SK-N-SH (cell line): ENCODE measurements around the gene TSSK3. TPM values are rescaled to one million over a fixed set of nuclear protein-coding genes. Genes with fewer than 3 reads are reported as not detected.

Experiments used
- CTCF ChIA-PET: fragments of 300-600, 350-600 bp; formaldehyde crosslinking; extraction: SDS; loops from one replicate; lab custom pipeline; 2021; lab: Yijun Ruan, JAX
- POLR2A ChIA-PET: fragments of 350-600 bp; sonication (Branson Sonifier 250); formaldehyde crosslinking; extraction: SDS; loops from one replicate; lab custom pipeline; 2020; ENCODE audit warnings: antibody characterized with exemption, inconsistent platforms; lab: Yijun Ruan, JAX
- DNase-seq: peaks from one replicate; pipeline ENCODE4 v3.0.0; 2012
- H2AFZ ChIP-seq: fragments of 200-600 bp; sonication (generic); 2 replicates; pipeline ENCODE4 v1.8.1; 2016; ENCODE audit warnings: antibody characterized with exemption, mild to moderate bottlenecking, low read depth
- H3F3A ChIP-seq: fragments of 200-600 bp; sonication (generic); replicated peaks from 2 replicates; pipeline ENCODE3; 2016; ENCODE audit warnings: antibody characterized with exemption, mild to moderate bottlenecking; ENCODE audit not compliant: insufficient read depth
- H3K27ac ChIP-seq, 2 experiments: fragments of 200-500 bp in 1 of 2; fragments of 200-600 bp in 1 of 2; sonication (Bioruptor generic) in 1 of 2; sonication (generic), shearing (Covaris generic) in 1 of 2; 2 replicates each; pipeline versions ENCODE4 v1.5.1 to v1.6.1; 2014 to 2016; ENCODE audit warnings: low read depth in 2 of 2, inconsistent platforms in 1 of 2, low read length in 1 of 2, mild to moderate bottlenecking in 1 of 2, mixed read lengths in 1 of 2
- H3K27me3 ChIP-seq: fragments of 200-600 bp; sonication (generic), shearing (Covaris generic); 2 replicates; pipeline ENCODE4 v1.6.1; 2016; ENCODE audit warnings: mixed run types; ENCODE audit not compliant: insufficient read depth
- H3K36me3 ChIP-seq, 2 experiments: fragments of 200-500 bp in 1 of 2; fragments of 200-600 bp in 1 of 2; sonication (Bioruptor generic) in 1 of 2; sonication (generic) in 1 of 2; replicated peaks in 1 of 2; 2 replicates each; pipeline versions ENCODE3 to v1.5.1; 2014 to 2016; ENCODE audit warnings: low read length in 1 of 2, mild to moderate bottlenecking in 1 of 2; ENCODE audit not compliant: insufficient read depth in 2 of 2, control insufficient read depth in 1 of 2
- H3K4me1 ChIP-seq, 2 experiments: fragments of 200-500 bp in 1 of 2; fragments of 200-600 bp in 1 of 2; sonication (Bioruptor generic) in 1 of 2; sonication (generic), shearing (Covaris generic) in 1 of 2; 2 replicates each; pipeline versions ENCODE4 v1.5.1 to v1.6.1; 2014 to 2016; ENCODE audit warnings: low read depth in 1 of 2, low read length in 1 of 2, mixed run types in 1 of 2; ENCODE audit not compliant: insufficient read depth in 2 of 2, control insufficient read depth in 1 of 2
- H3K4me2 ChIP-seq: fragments of 200-600 bp; sonication (generic), shearing (Covaris generic); 2 replicates; pipeline ENCODE4 v1.6.1; 2017; ENCODE audit warnings: mixed run types
- H3K4me3 ChIP-seq, 2 experiments: fragments of 200-500 bp in 1 of 2; fragments of 200-600 bp in 1 of 2; sonication (Bioruptor generic) in 1 of 2; sonication (generic), shearing (Covaris generic) in 1 of 2; 2 replicates each; pipeline versions ENCODE4 v1.5.1 to v1.8.1; 2014 to 2016; ENCODE audit warnings: low read depth in 2 of 2, inconsistent platforms in 1 of 2, low read length in 1 of 2, mild to moderate bottlenecking in 1 of 2, mixed read lengths in 1 of 2, moderate library complexity in 1 of 2
- H3K79me2 ChIP-seq: fragments of 200-600 bp; sonication (generic); 2 replicates; pipeline ENCODE4 v1.8.1; 2017; ENCODE audit warnings: mild to moderate bottlenecking; ENCODE audit not compliant: insufficient read depth
- H3K9ac ChIP-seq: fragments of 200-600 bp; sonication (generic); 2 replicates; pipeline ENCODE4 v1.6.1; 2017; ENCODE audit warnings: mixed run types
- H3K9me2 ChIP-seq: fragments of 200-600 bp; sonication (generic); 2 replicates; pipeline ENCODE4 v1.6.1; 2017; ENCODE audit warnings: mixed run types
- H3K9me3 ChIP-seq: fragments of 200-600 bp; sonication (generic); 2 replicates; pipeline ENCODE4 v1.6.1; 2017; ENCODE audit warnings: mixed run types, mild to moderate bottlenecking, moderate library complexity
- H4K20me1 ChIP-seq: fragments of 200-600 bp; sonication (generic); 2 replicates; pipeline ENCODE4 v1.6.1; 2017; ENCODE audit warnings: mild to moderate bottlenecking, mixed run types; ENCODE audit not compliant: insufficient read depth
- CTCF ChIP-seq: fragments of 200-600 bp; sonication (generic); IDR thresholded peaks from 2 replicates; pipeline ENCODE4 v1.6.1; 2017; ENCODE audit warnings: antibody characterized with exemption, mild to moderate bottlenecking, moderate library complexity
- FOSL2 ChIP-seq: IDR thresholded peaks from 2 replicates; pipeline ENCODE4 v1.4.0; 2012; ENCODE audit warnings: low read depth, mild to moderate bottlenecking, moderate library complexity, borderline replicate concordance
- FOXM1 ChIP-seq: IDR thresholded peaks from 2 replicates; pipeline ENCODE4 v1.4.0; 2012; ENCODE audit warnings: low read depth, mild to moderate bottlenecking
- MEF2A ChIP-seq: IDR thresholded peaks from 2 replicates; pipeline ENCODE4 v1.4.0; 2012; ENCODE audit warnings: low read depth, borderline replicate concordance
- MXI1 ChIP-seq: IDR thresholded peaks from 2 replicates; pipeline ENCODE4 v1.6.1; 2012; ENCODE audit warnings: mild to moderate bottlenecking, low read depth, low read length, improper control_type of control experiment
- TCF12 ChIP-seq: IDR thresholded peaks from 2 replicates; pipeline ENCODE4 v1.4.0; 2012
- TEAD4 ChIP-seq: IDR thresholded peaks from 2 replicates; pipeline ENCODE4 v1.4.0; 2012; ENCODE audit warnings: mild to moderate bottlenecking, borderline replicate concordance; ENCODE audit not compliant: insufficient read depth
- USF1 ChIP-seq: IDR thresholded peaks from 2 replicates; pipeline ENCODE4 v1.4.0; 2012; ENCODE audit warnings: low read depth, borderline replicate concordance
- YY1 ChIP-seq: IDR thresholded peaks from 2 replicates; pipeline ENCODE4 v1.4.0; 2012; ENCODE audit warnings: low read depth, mild to moderate bottlenecking
- WGBS: methylation state at CpG from one replicate; pipeline ENCODE4 v1.1.6; 2017; ENCODE audit warnings: low lambda C conversion rate; 5-methylcytosine and 5-hydroxymethylcytosine counted together
- polyA plus RNA-seq, 3 experiments: library from polyadenylated mRNA; depleted of rRNA; stranded (reverse); fragments of >200 nt; gene quantifications; 2 replicates each; pipeline ENCODE4 v1.2.3, GENCODE V29; 2012

The TSSK3 gene
- polyA plus RNA-seq, 1 of the 3 experiments (the other 2 are of a cell fraction), result 0.28 TPM

GRCh38 chr1:32339363-32339978 is 22.9 kb upstream of the TSSK3 start:
- 59% methylated on average over 4 of the region's 5 CpGs for WGBS
- Histone ChIP-seq H3K9ac (no peak overlapping the region), H3K4me3 (no peak overlapping the region), H3K27ac (no peak overlapping the region), H3K4me2 (no peak overlapping the region), H2AFZ (no peak overlapping the region), H3K9me2 (no peaks in the 10 kb centered on the region), H3F3A (no peaks in the 10 kb centered on the region), H3K4me1 (peaks cover 1 to 9% of the 10 kb centered on the region in 2 experiments; a peak in 2 of 4 replicates), H3K27me3 (no peaks in the 10 kb centered on the region), H3K9me3 (no peaks in the 10 kb centered on the region), H4K20me1 (peaks cover 6% of the 10 kb centered on the region), H3K79me2 (peaks cover 14% of the 10 kb centered on the region), H3K36me3 (no peaks in the 10 kb centered on the region)
- DNase-seq, result no peak
- ChIA-PET POLR2A (no interaction called here), CTCF (no interaction called here)
- TF ChIP-seq MEF2A (no peak), FOSL2 (peak; percentile 22; the same call in 1 of the 2 replicates), TCF12 (0 out of 2 replicates have a peak, but pooled peaks have one; percentile 11)

GRCh38 chr1:32341186-32341757 is 21.1 kb upstream of the TSSK3 start:
- no peak for DNase-seq
- Histone ChIP-seq H4K20me1 (no peaks in the 10 kb centered on the region), H3K9ac (no peak overlapping the region), H3K9me3 (no peaks in the 10 kb centered on the region), H3K4me2 (no peak overlapping the region), H3K27me3 (no peaks in the 10 kb centered on the region), H3K9me2 (no peaks in the 10 kb centered on the region), H3K79me2 (no peaks in the 10 kb centered on the region), H3F3A (no peaks in the 10 kb centered on the region), H2AFZ (no peak overlapping the region), H3K27ac (no peak overlapping the region), H3K4me3 (no peak overlapping the region), H3K36me3 (no peaks in the 10 kb centered on the region), H3K4me1 (peaks cover 0 to 5% of the 10 kb centered on the region in 2 experiments; a peak in 1 of 4 replicates)
- POLR2A ChIA-PET, result interaction anchor here (0.5 kb wide), 1 partner anchor 17 kb away, joined by 3 read pairs; no protein-coding TSS in a partner anchor
- TF ChIP-seq TEAD4 (no peak), FOXM1 (no peak), USF1 (no peak), YY1 (no peak)
- CTCF ChIA-PET, result no interaction called here
- 98% methylated on average over 10 of the region's 11 CpGs for WGBS

- Histone ChIP-seq H3K4me2 (no peak overlapping the region), H3K4me3 (no peak overlapping the region), H4K20me1 (no peaks in the 10 kb centered on the region), H3K9me3 (no peaks in the 10 kb centered on the region), H3K9ac (no peak overlapping the region), H2AFZ (no peak overlapping the region), H3K27ac (no peak overlapping the region), H3K36me3 (no peaks in the 10 kb centered on the region), H3K9me2 (no peaks in the 10 kb centered on the region), H3K27me3 (no peaks in the 10 kb centered on the region), H3K4me1 (no peaks in the 10 kb centered on the region; a peak in 1 of 4 replicates), H3K79me2 (no peaks in the 10 kb centered on the region), H3F3A (no peaks in the 10 kb centered on the region)
- ChIA-PET CTCF (no interaction called here), POLR2A (no interaction called here)
- TF ChIP-seq CTCF, result no peak
- no peak for TF ChIP-seq MXI1
- no peak for DNase-seq
- WGBS, result 88% methylated on average over 5 of the region's 5 CpGs
These were observed 20.4 kb upstream of the TSSK3 start for GRCh38 chr1:32341971-32342370.
